GM19328 (cell line): ENCODE results near the gene ANKRD34C.

Experiments used
- ATAC-seq: cut with Tn5 transposase; IDR thresholded peaks from one replicate; pipeline ENCODE4 v1.9.1; 2021; ENCODE audit warnings: mild to moderate bottlenecking, moderate library complexity; ENCODE audit not compliant: unreplicated experiment

The ANKRD34C gene

GRCh38 chr15:79282371-79283251, at the start of gene ANKRD34C:
Gene ANKRD34C (plus strand): TSS chr15:79282722. CDS start chr15:79293285, 10,563 bp downstream.
- no peak for ATAC-seq

- no peak for ATAC-seq
Measured at GRCh38 chr15:79233236-79233635, 49.3 kb upstream of the ANKRD34C start.

GRCh38 chr15:79240036-79240435, 42.5 kb upstream of the ANKRD34C start:
- no peak for ATAC-seq

- no peak for ATAC-seq
Measured at GRCh38 chr15:79243723-79244122, 38.8 kb upstream of the ANKRD34C start.

GRCh38 chr15:79244876-79245275, 37.6 kb upstream of the ANKRD34C start:
- ATAC-seq: no peak

GRCh38 chr15:79248183-79248582, 34.3 kb upstream of the ANKRD34C start:
- ATAC-seq: no peak

- ATAC-seq: no peak
Measured at GRCh38 chr15:79257454-79257853, 25.1 kb upstream of the ANKRD34C start.

GRCh38 chr15:79261836-79262235, 20.7 kb upstream of the ANKRD34C start:
- ATAC-seq: no peak

- no peak for ATAC-seq
Measured at GRCh38 chr15:79265167-79265566, 17.4 kb upstream of the ANKRD34C start.

GRCh38 chr15:79265987-79266579, 16.4 kb upstream of the ANKRD34C start:
- ATAC-seq: no peak

- ATAC-seq: no peak
Measured at GRCh38 chr15:79283252-79284048, 928 bp downstream of the ANKRD34C start.

GRCh38 chr15:79290642-79291275, 8.2 kb downstream of the ANKRD34C start:
- no peak for ATAC-seq

GRCh38 chr15:79292011-79292410, 9.5 kb downstream of the ANKRD34C start:
- no peak for ATAC-seq

- ATAC-seq: no peak
Measured at GRCh38 chr15:79294075-79294474, 11.6 kb downstream of the ANKRD34C start.

- ATAC-seq: no peak
Measured at GRCh38 chr15:79296583-79296982, 14.1 kb downstream of the ANKRD34C start.

GRCh38 chr15:79299126-79299840, 16.8 kb downstream of the ANKRD34C start:
- no peak for ATAC-seq

GRCh38 chr15:79299841-79300235, 17.3 kb downstream of the ANKRD34C start:
- ATAC-seq: no peak

- ATAC-seq: no peak
Measured at GRCh38 chr15:79307251-79307650, 24.7 kb downstream of the ANKRD34C start.

- ATAC-seq: no peak
Measured at GRCh38 chr15:79308874-79309273, 26.4 kb downstream of the ANKRD34C start.

- peak; percentile 34 for ATAC-seq
Measured at GRCh38 chr15:79310612-79310984, 28.1 kb downstream of the ANKRD34C start.
